Measurements from ENCODE around the gene MAGEB1.

- TF ChIP-seq HDGF (IDR thresholded peaks at IDR 0.05; ENCODE audit: borderline replicate concordance) (no peak), TARDBP (IDR thresholded peaks at IDR 0.05) (no peak), SP1 (IDR thresholded peaks at IDR 0.05) (no peak), ELF4 (IDR thresholded peaks at IDR 0.05) (no peak), NFRKB (IDR thresholded peaks at IDR 0.05) (no peak), L3MBTL2 (conservative IDR thresholded peaks at IDR 0.05) (no peak), SUZ12 (IDR thresholded peaks at IDR 0.05) (no peak), ARNT (IDR thresholded peaks at IDR 0.05) (no peak), ZNF384 (IDR thresholded peaks at IDR 0.05) (no peak), CTBP1 (IDR thresholded peaks at IDR 0.05; ENCODE audit: borderline replicate concordance) (no peak), BHLHE40 (IDR thresholded peaks at IDR 0.05; ENCODE audit: borderline replicate concordance) (no peak)
These were observed 23.7 kb downstream of the MAGEB1 start for GRCh38 chrX:30270639-30271038.

All from HEK293T (cell line).